Mesodermal cell (in vitro differentiated cells): ENCODE measurements around the gene LHPP.

ENCODE experiments used
- H3K27ac ChIP-seq: 2 replicates; pipeline ENCODE4 v1.7.0; 2013; ENCODE audit warnings: mild to moderate bottlenecking, low read depth, low read length, moderate library complexity; ENCODE audit not compliant: severe bottlenecking
- H3K36me3 ChIP-seq: 2 replicates; pipeline ENCODE4 v1.7.1; 2013; ENCODE audit warnings: mild to moderate bottlenecking, low read length, moderate library complexity; ENCODE audit not compliant: control insufficient read depth, insufficient read depth
- H3K4me1 ChIP-seq: one replicate; pipeline ENCODE4 v1.7.1; 2013; ENCODE audit warnings: mild to moderate bottlenecking, low read length; ENCODE audit not compliant: insufficient read depth, control insufficient read depth, poor library complexity, severe bottlenecking
- H3K4me3 ChIP-seq: 2 replicates; pipeline ENCODE4 v1.7.0; 2013; ENCODE audit warnings: low read length, control low read depth, mild to moderate bottlenecking; ENCODE audit not compliant: insufficient read depth, poor library complexity, severe bottlenecking; ENCODE audit errors: extremely low read depth
- H3K9me3 ChIP-seq: 2 replicates; pipeline ENCODE4 v1.7.1; 2013; ENCODE audit warnings: mild to moderate bottlenecking, low read length, moderate library complexity; ENCODE audit not compliant: control insufficient read depth
- WGBS, 2 experiments: methylation state at CpG; one replicate each; pipeline ENCODE4 v1.1.5; 2013; ENCODE audit warnings: missing lambda C conversion rate in 2 of 2; ENCODE audit not compliant: insufficient coverage in 2 of 2; 5-methylcytosine and 5-hydroxymethylcytosine counted together

Gene LHPP

GRCh38 chr10:124621637-124622036 lies 160.0 kb downstream of the LHPP start:
- no peak overlapping the region for H3K27ac ChIP-seq

GRCh38 chr10:124622158-124622557 lies 160.5 kb downstream of the LHPP start:
- Histone ChIP-seq H3K4me3 (no peak overlapping the region), H3K27ac (no peak overlapping the region), H3K9me3 (no peaks in the 10 kb centered on the region), H3K4me1 (peaks cover 6% of the 10 kb centered on the region), H3K36me3 (peaks cover 5% of the 10 kb centered on the region)
- 97% methylated on average over 13 of the region's 13 CpGs for WGBS, 2 experiments

More at GRCh38 chr10:124621637-124622036, 160.0 kb downstream of the LHPP start:
- Histone ChIP-seq H3K4me3 (no peak overlapping the region), H3K9me3 (no peaks in the 10 kb centered on the region), H3K36me3 (peaks cover 5% of the 10 kb centered on the region), H3K4me1 (peaks cover 6% of the 10 kb centered on the region)
- WGBS, 2 experiments, result 90 to 97% methylated on average over 13 of the region's 13 CpGs

- Histone ChIP-seq H3K4me1 (peaks cover 6% of the 10 kb centered on the region), H3K9me3 (no peaks in the 10 kb centered on the region), H3K36me3 (peaks cover 2% of the 10 kb centered on the region), H3K27ac (no peak overlapping the region), H3K4me3 (no peak overlapping the region)
- 92 to 96% methylated on average over 26 to 28 of the region's 31 CpGs for WGBS, 2 experiments
Observed at GRCh38 chr10:124622866-124623536, 161.4 kb downstream of the LHPP start.

GRCh38 chr10:124624006-124624405 lies 162.4 kb downstream of the LHPP start:
- no peaks in the 10 kb centered on the region for H3K9me3 ChIP-seq
- no peak overlapping the region for H3K27ac ChIP-seq
- peaks cover 6% of the 10 kb centered on the region for H3K4me1 ChIP-seq

GRCh38 chr10:124624466-124624865 lies 162.8 kb downstream of the LHPP start:
- no peaks in the 10 kb centered on the region for H3K36me3 ChIP-seq
- no peaks in the 10 kb centered on the region for H3K9me3 ChIP-seq
- no peak overlapping the region for H3K4me3 ChIP-seq
- H3K4me1 ChIP-seq, result peaks cover 3% of the 10 kb centered on the region
- no peak overlapping the region for H3K27ac ChIP-seq
- WGBS, 2 experiments, result 99 to 100% methylated on average over 8 to 9 of the region's 9 CpGs

More at GRCh38 chr10:124624006-124624405, 162.4 kb downstream of the LHPP start:
- H3K36me3 ChIP-seq, result no peaks in the 10 kb centered on the region
- WGBS, 2 experiments, result 97 to 98% methylated on average over 8 to 9 of the region's 13 CpGs
- no peak overlapping the region for H3K4me3 ChIP-seq

- Histone ChIP-seq H3K36me3 (no peaks in the 10 kb centered on the region), H3K9me3 (no peaks in the 10 kb centered on the region), H3K4me1 (no peaks in the 10 kb centered on the region), H3K27ac (no peak overlapping the region), H3K4me3 (no peak overlapping the region)
- WGBS, 2 experiments, result 93 to 97% methylated on average over 15 to 16 of the region's 16 CpGs
Observed at GRCh38 chr10:124624895-124625294, 163.3 kb downstream of the LHPP start.

GRCh38 chr10:124625831-124626238 lies 164.2 kb downstream of the LHPP start:
- Histone ChIP-seq H3K36me3 (no peaks in the 10 kb centered on the region), H3K4me1 (no peaks in the 10 kb centered on the region), H3K4me3 (no peak overlapping the region), H3K27ac (no peak overlapping the region), H3K9me3 (no peaks in the 10 kb centered on the region)
- WGBS, 2 experiments, result 96 to 97% methylated on average over 23 of the region's 23 CpGs

GRCh38 chr10:124626759-124627380 lies 165.2 kb downstream of the LHPP start:
- no peak overlapping the region for H3K4me3 ChIP-seq
- H3K4me1 ChIP-seq, result no peaks in the 10 kb centered on the region
- 83 to 88% methylated on average over 9 of the region's 13 CpGs for WGBS, 2 experiments
- H3K9me3 ChIP-seq, result no peaks in the 10 kb centered on the region
- H3K36me3 ChIP-seq, result no peaks in the 10 kb centered on the region
- H3K27ac ChIP-seq, result no peak overlapping the region

- WGBS, 2 experiments, result 84 to 87% methylated on average over 10 to 11 of the region's 12 CpGs
- Histone ChIP-seq H3K4me3 (no peak overlapping the region), H3K4me1 (no peaks in the 10 kb centered on the region), H3K27ac (no peak overlapping the region), H3K9me3 (no peaks in the 10 kb centered on the region), H3K36me3 (no peaks in the 10 kb centered on the region)
Observed at GRCh38 chr10:124627866-124628675, 166.4 kb downstream of the LHPP start.

GRCh38 chr10:124628676-124629021 lies 167.0 kb downstream of the LHPP start:
- H3K27ac ChIP-seq, result no peak overlapping the region
- no peak overlapping the region for H3K4me3 ChIP-seq
- H3K36me3 ChIP-seq, result no peaks in the 10 kb centered on the region
- H3K4me1 ChIP-seq, result no peaks in the 10 kb centered on the region
- no peaks in the 10 kb centered on the region for H3K9me3 ChIP-seq
- 87 to 90% methylated on average over 8 to 9 of the region's 9 CpGs for WGBS, 2 experiments
